GM23248 (cell line): ENCODE data around the gene PIP4K2A. TPM values are rescaled to one million over a fixed set of nuclear protein-coding genes. Genes with fewer than 3 reads are reported as not detected.

Source experiments
- DNase-seq: peaks from one replicate; pipeline ENCODE4 v3.0.0-alpha.2; 2015
- H2AFZ ChIP-seq: fragments of 200-600 bp; sonication (generic); 2 replicates; pipeline ENCODE4 v1.6.1; 2016; ENCODE audit warnings: antibody characterized with exemption
- H3F3A ChIP-seq: fragments of 200-600 bp; sonication (generic); 2 replicates; pipeline ENCODE4 v1.6.1; 2016; ENCODE audit warnings: mild to moderate bottlenecking, antibody characterized with exemption, mixed run types; ENCODE audit not compliant: insufficient read depth
- H3K27ac ChIP-seq: fragments of 200-600 bp; sonication (generic); 2 replicates; pipeline ENCODE4 v1.5.1; 2016; ENCODE audit warnings: mild to moderate bottlenecking
- H3K27me3 ChIP-seq: fragments of 200-600 bp; sonication (generic); replicated peaks from 2 replicates; pipeline ENCODE4 v1.6.1; 2016; ENCODE audit warnings: mild to moderate bottlenecking; ENCODE audit not compliant: insufficient read depth
- H3K36me3 ChIP-seq: fragments of 200-600 bp; sonication (generic); 2 replicates; pipeline ENCODE4 v1.6.1; 2016; ENCODE audit warnings: low read depth, mild to moderate bottlenecking
- H3K4me1 ChIP-seq: fragments of 200-600 bp; sonication (generic); 2 replicates; pipeline ENCODE4 v1.6.1; 2016; ENCODE audit warnings: mild to moderate bottlenecking; ENCODE audit not compliant: insufficient read depth
- H3K4me2 ChIP-seq: fragments of 200-600 bp; sonication (generic); one replicate; pipeline ENCODE4 v1.6.1; 2016; ENCODE audit warnings: mild to moderate bottlenecking; ENCODE audit not compliant: unreplicated experiment
- H3K4me3 ChIP-seq: fragments of 200-600 bp; sonication (generic); 2 replicates; pipeline ENCODE4 v1.5.1; 2016; ENCODE audit warnings: mild to moderate bottlenecking
- H3K79me2 ChIP-seq: fragments of 200-600 bp; sonication (generic); 2 replicates; pipeline ENCODE4 v1.6.1; 2016; ENCODE audit warnings: mild to moderate bottlenecking; ENCODE audit not compliant: insufficient read depth
- H3K9ac ChIP-seq: fragments of 200-600 bp; sonication (generic); 2 replicates; pipeline ENCODE4 v1.6.1; 2016; ENCODE audit warnings: mild to moderate bottlenecking
- H3K9me2 ChIP-seq: fragments of 200-600 bp; sonication (generic); 2 replicates; pipeline ENCODE4 v1.6.1; 2016; ENCODE audit warnings: mixed run types, mild to moderate bottlenecking, moderate library complexity; ENCODE audit not compliant: insufficient read depth
- H3K9me3 ChIP-seq: fragments of 200-600 bp; sonication (generic); one replicate; pipeline ENCODE4 v1.6.1; 2017; ENCODE audit warnings: low read depth
- H4K20me1 ChIP-seq: fragments of 200-600 bp; sonication (generic); 2 replicates; pipeline ENCODE4 v1.6.0; 2016; ENCODE audit not compliant: insufficient read depth
- EZH2 ChIP-seq: fragments of 200-600 bp; sonication (generic); IDR thresholded peaks from 2 replicates; pipeline ENCODE4 v1.6.1; 2018; ENCODE audit warnings: antibody characterized with exemption, mild to moderate bottlenecking; ENCODE audit not compliant: insufficient read depth, poor library complexity, severe bottlenecking
- EZH2phosphoT487 ChIP-seq: fragments of 200-600 bp; sonication (generic); IDR thresholded peaks from 2 replicates; pipeline ENCODE4 v1.6.1; 2018; ENCODE audit warnings: antibody characterized with exemption, moderate library complexity, mild to moderate bottlenecking, low read depth; ENCODE audit not compliant: insufficient read depth
- WGBS, 2 experiments: methylation state at CpG; one replicate each; pipeline ENCODE4 v1.1.6; 2015 to 2017; ENCODE audit warnings: low lambda C conversion rate in 2 of 2, low coverage in 1 of 2; ENCODE audit errors: missing lambda C conversion rate in 2 of 2; 5-methylcytosine and 5-hydroxymethylcytosine counted together
- in situ Hi-C: fragments of 300-500 bp; cut with MboI; formaldehyde crosslinking; loops from 2 replicates; pipeline ENCODE4 v1.15.0; 2020
- polyA plus RNA-seq: library from polyadenylated mRNA; unstranded; fragments of >200 nt; fragmentation: Nextera tagmentation; extraction: Ambion mirVana; gene quantifications from 2 replicates; pipeline ENCODE4 v1.2.1, GENCODE V29; 2016
- total RNA-seq: library from RNA; depleted of rRNA; stranded (reverse); fragments of >200 nt; shearing (Covaris generic); gene quantifications from 2 replicates; pipeline ENCODE4 v1.2.3, GENCODE V29; 2014

PIP4K2A gene
- total and polyA plus RNA-seq, 2 experiments from 2014 or later = 19.8 to 26.9 TPM

GRCh38 chr10:22733992-22734391, 19.6 kb upstream of the PIP4K2A start:
- H3K9ac ChIP-seq = no peak overlapping the region
- H3K9me3 ChIP-seq = no peaks in the 10 kb centered on the region
- no peak overlapping the region for H3K4me3 ChIP-seq
- H2AFZ ChIP-seq = no peak overlapping the region
- no peak for TF ChIP-seq EZH2phosphoT487
- no peak for TF ChIP-seq EZH2
- peaks cover 8% of the 10 kb centered on the region for H3F3A ChIP-seq
- no peak for DNase-seq
- H3K79me2 ChIP-seq = no peaks in the 10 kb centered on the region
- 80 to 91% methylated on average over 3 of the region's 3 CpGs for WGBS, 2 experiments
- H4K20me1 ChIP-seq = no peaks in the 10 kb centered on the region
- no peak overlapping the region for H3K27ac ChIP-seq
- H3K4me2 ChIP-seq = no peak overlapping the region
- no peaks in the 10 kb centered on the region for H3K9me2 ChIP-seq
- no peaks in the 10 kb centered on the region for H3K27me3 ChIP-seq
- H3K36me3 ChIP-seq = no peaks in the 10 kb centered on the region
- in situ Hi-C loops = no loop called here
- peaks cover 10% of the 10 kb centered on the region; the same call in 1 of the 2 replicates for H3K4me1 ChIP-seq

DNA sequence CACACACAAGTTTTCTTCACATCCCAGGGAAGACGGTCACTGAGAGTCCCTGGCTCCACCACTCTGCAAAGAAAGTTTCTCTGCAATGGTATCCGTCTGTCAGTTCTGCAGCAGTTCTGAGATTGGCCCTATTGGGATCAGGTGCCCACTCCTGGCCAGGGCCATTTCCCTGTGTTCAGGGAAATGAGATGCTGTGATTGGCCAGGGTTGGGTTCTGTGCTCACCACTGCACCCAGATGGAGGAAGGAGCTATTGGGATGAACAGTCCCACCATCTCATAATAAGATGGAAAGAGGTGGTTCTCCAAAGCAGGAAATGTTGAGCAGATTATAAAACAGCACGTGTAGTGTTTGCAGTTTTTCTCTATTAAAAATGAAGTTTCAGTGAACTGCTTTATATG, 13.3 kb upstream of the PIP4K2A start:
- Histone ChIP-seq H3K4me1 (no peaks in the 10 kb centered on the region), H3K9me3 (no peaks in the 10 kb centered on the region), H3K36me3 (no peaks in the 10 kb centered on the region), H3K9me2 (no peaks in the 10 kb centered on the region), H3K27me3 (no peaks in the 10 kb centered on the region), H3K79me2 (no peaks in the 10 kb centered on the region), H3F3A (no peaks in the 10 kb centered on the region), H3K9ac (no peak overlapping the region), H3K27ac (no peak overlapping the region), H2AFZ (no peak overlapping the region), H3K4me2 (no peak overlapping the region), H4K20me1 (no peaks in the 10 kb centered on the region), H3K4me3 (no peak overlapping the region)
- WGBS, 2 experiments = 76 to 84% methylated on average over 3 of the region's 3 CpGs
- TF ChIP-seq EZH2 (no peak), EZH2phosphoT487 (no peak)
- no peak for DNase-seq
- in situ Hi-C loops = no loop called here

GRCh38 chr10:22727112-22727511, 12.7 kb upstream of the PIP4K2A start:
- H3K9me3 ChIP-seq = no peaks in the 10 kb centered on the region
- H3K4me1 ChIP-seq = no peaks in the 10 kb centered on the region
- H3K4me3 ChIP-seq = no peak overlapping the region
- no peaks in the 10 kb centered on the region for H3K36me3 ChIP-seq
- H3F3A ChIP-seq = no peaks in the 10 kb centered on the region
- no peaks in the 10 kb centered on the region for H4K20me1 ChIP-seq
- H3K4me2 ChIP-seq = no peak overlapping the region
- H3K27ac ChIP-seq = no peak overlapping the region
- WGBS, 2 experiments = 35 to 36% methylated on average over 2 of the region's 2 CpGs
- no peaks in the 10 kb centered on the region for H3K27me3 ChIP-seq
- DNase-seq = no peak
- no peaks in the 10 kb centered on the region for H3K9me2 ChIP-seq
- H3K9ac ChIP-seq = no peak overlapping the region
- no peak overlapping the region for H2AFZ ChIP-seq
- no peaks in the 10 kb centered on the region for H3K79me2 ChIP-seq
- TF ChIP-seq EZH2 (no peak), EZH2phosphoT487 (no peak)
- in situ Hi-C loops = no loop called here

DNA sequence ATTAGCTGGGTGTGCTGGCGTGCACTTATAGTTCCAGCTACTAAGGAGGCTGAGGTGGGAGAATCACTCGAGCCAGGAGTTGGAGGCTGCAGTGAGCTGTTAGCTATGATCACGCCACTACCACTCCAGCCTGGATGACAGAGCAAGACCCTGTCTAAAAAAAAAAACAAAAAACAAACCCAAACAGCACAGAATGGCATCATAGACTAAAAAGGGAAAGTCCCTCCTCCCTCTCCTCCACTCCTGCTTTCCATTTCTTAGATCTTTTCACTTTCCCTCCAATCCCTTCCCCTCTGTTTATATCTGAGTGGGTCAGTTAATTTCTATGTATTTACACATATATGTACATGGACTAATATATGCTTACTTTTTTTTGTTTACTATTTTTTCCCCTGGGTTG, 10.4 kb upstream of the PIP4K2A start:
- WGBS, 2 experiments = 68 to 69% methylated on average over 3 of the region's 3 CpGs

GRCh38 chr10:22723783-22724182, 9.4 kb upstream of the PIP4K2A start:
- Histone ChIP-seq H3F3A (no peaks in the 10 kb centered on the region), H3K27ac (no peak overlapping the region), H3K36me3 (no peaks in the 10 kb centered on the region), H3K27me3 (no peaks in the 10 kb centered on the region), H3K79me2 (no peaks in the 10 kb centered on the region), H3K9me3 (no peaks in the 10 kb centered on the region), H3K4me1 (no peaks in the 10 kb centered on the region), H3K9me2 (no peaks in the 10 kb centered on the region), H3K9ac (no peak overlapping the region), H3K4me2 (no peak overlapping the region), H4K20me1 (no peaks in the 10 kb centered on the region), H3K4me3 (no peak overlapping the region), H2AFZ (no peak overlapping the region)
- no peak for DNase-seq
- TF ChIP-seq EZH2 (no peak), EZH2phosphoT487 (no peak)
- 82 to 86% methylated on average over 6 of the region's 6 CpGs for WGBS, 2 experiments
- in situ Hi-C loops = no loop called here

More for the DNA sequence above, 10.4 kb upstream of the PIP4K2A start:
- no peaks in the 10 kb centered on the region for H3K36me3 ChIP-seq
- no peak overlapping the region for H2AFZ ChIP-seq
- no peaks in the 10 kb centered on the region for H3K27me3 ChIP-seq
- no peaks in the 10 kb centered on the region for H3K4me1 ChIP-seq
- H4K20me1 ChIP-seq = no peaks in the 10 kb centered on the region
- H3K9ac ChIP-seq = no peak overlapping the region
- TF ChIP-seq EZH2phosphoT487 (no peak), EZH2 (no peak)
- H3K9me2 ChIP-seq = no peaks in the 10 kb centered on the region
- no peaks in the 10 kb centered on the region for H3K79me2 ChIP-seq
- H3K4me2 ChIP-seq = no peak overlapping the region
- no peaks in the 10 kb centered on the region for H3K9me3 ChIP-seq
- in situ Hi-C loops = no loop called here
- no peak for DNase-seq
- H3F3A ChIP-seq = no peaks in the 10 kb centered on the region
- no peak overlapping the region for H3K27ac ChIP-seq
- no peak overlapping the region for H3K4me3 ChIP-seq
